Activated CD4-positive, alpha-beta T cell treated with anti-CD3 and anti-CD28 coated beads, Interleukin-2, amount 10 ng/mL, durations not matched to agents 24 days and 14 days (primary cell): ENCODE results near the gene SIT1. TPM values are rescaled to one million over a fixed set of nuclear protein-coding genes. Genes with fewer than 3 reads are reported as not detected.

Experiments used
- DNase-seq: peaks from one replicate; pipeline ENCODE4 v3.0.0; 2022
- H3K27ac Mint-ChIP-seq: one replicate; pipeline ENCODE4 v1.8.0; 2022; ENCODE audit warnings: mild to moderate bottlenecking, mixed read lengths
- H3K27me3 Mint-ChIP-seq: one replicate; pipeline ENCODE4 v1.8.0; 2022; ENCODE audit warnings: mixed read lengths
- H3K36me3 Mint-ChIP-seq: one replicate; pipeline ENCODE4 v1.8.0; 2022; ENCODE audit warnings: low read depth, mild to moderate bottlenecking, mixed read lengths
- H3K4me1 Mint-ChIP-seq: one replicate; pipeline ENCODE4 v1.8.0; 2021; ENCODE audit warnings: mixed read lengths
- H3K4me3 Mint-ChIP-seq: one replicate; pipeline ENCODE4 v1.8.0; 2022; ENCODE audit warnings: mild to moderate bottlenecking, moderate library complexity, mixed read lengths
- H3K9me3 Mint-ChIP-seq: one replicate; pipeline ENCODE4 v1.8.0; 2021; ENCODE audit warnings: mixed read lengths
- intact Hi-C: fragments of 100-400 bp; cut with micrococcal nuclease; formaldehyde crosslinking; loops from one replicate; pipeline ENCODE4 v1.15.1; 2023
- total RNA-seq: library from RNA; stranded (reverse); gene quantifications from 2 replicates; pipeline ENCODE4 v1.2.3, GENCODE V29; 2022

SIT1 gene
- total RNA-seq, 1 donor from 2014 or later, result 81.8 TPM

GRCh38 chr9:35609001-35609819 is 41.5 kb downstream of the SIT1 start:
- no peak for DNase-seq
- Mint-ChIP-seq H3K36me3 (peaks cover 17% of the 10 kb centered on the region), H3K4me1 (peaks cover 21% of the 10 kb centered on the region), H3K4me3 (no peak overlapping the region), H3K27me3 (peaks cover 2% of the 10 kb centered on the region), H3K9me3 (no peaks in the 10 kb centered on the region), H3K27ac (no peak overlapping the region)
- intact Hi-C loops, result no loop called here

GRCh38 chr9:35608221-35608620 is 42.5 kb downstream of the SIT1 start:
- Mint-ChIP-seq H3K4me1 (peaks cover 26% of the 10 kb centered on the region), H3K27ac (no peak overlapping the region)
- intact Hi-C loops, result no loop called here

DNA sequence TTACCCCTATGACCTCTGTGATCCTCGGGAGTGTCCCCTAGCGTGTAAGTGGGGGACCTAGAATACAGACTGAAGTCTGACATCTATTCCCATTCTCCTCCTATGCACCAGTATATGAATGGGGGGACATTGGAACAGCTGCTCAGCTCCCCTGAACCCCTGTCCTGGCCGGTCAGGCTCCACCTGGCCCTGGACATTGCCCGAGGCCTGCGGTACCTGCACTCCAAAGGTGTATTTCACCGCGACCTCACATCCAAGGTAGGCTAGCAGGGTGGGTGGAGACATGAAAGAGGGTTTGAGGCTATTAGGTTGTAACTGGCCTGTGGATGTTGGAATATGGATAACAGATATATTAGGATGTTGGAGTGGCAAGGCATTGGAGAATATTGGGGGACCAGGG is 44.0 kb downstream of the SIT1 start:
- H3K4me3 Mint-ChIP-seq, result peak overlapping the region; percentile 3
- no peak overlapping the region for H3K27ac Mint-ChIP-seq
- H3K36me3 Mint-ChIP-seq, result peaks cover 17% of the 10 kb centered on the region
- H3K9me3 Mint-ChIP-seq, result no peaks in the 10 kb centered on the region
- peaks cover 27% of the 10 kb centered on the region for H3K4me1 Mint-ChIP-seq
- DNase-seq, result no peak
- intact Hi-C loops, result no loop called here
- H3K27me3 Mint-ChIP-seq, result no peaks in the 10 kb centered on the region

More at GRCh38 chr9:35608221-35608620, 42.5 kb downstream of the SIT1 start:
- no peak for DNase-seq
- Mint-ChIP-seq H3K36me3 (peaks cover 17% of the 10 kb centered on the region), H3K9me3 (no peaks in the 10 kb centered on the region), H3K4me3 (no peak overlapping the region), H3K27me3 (no peaks in the 10 kb centered on the region)

- H3K36me3 Mint-ChIP-seq, result peaks cover 17% of the 10 kb centered on the region
Measured at GRCh38 chr9:35606138-35606504, 44.6 kb downstream of the SIT1 start.

DNA sequence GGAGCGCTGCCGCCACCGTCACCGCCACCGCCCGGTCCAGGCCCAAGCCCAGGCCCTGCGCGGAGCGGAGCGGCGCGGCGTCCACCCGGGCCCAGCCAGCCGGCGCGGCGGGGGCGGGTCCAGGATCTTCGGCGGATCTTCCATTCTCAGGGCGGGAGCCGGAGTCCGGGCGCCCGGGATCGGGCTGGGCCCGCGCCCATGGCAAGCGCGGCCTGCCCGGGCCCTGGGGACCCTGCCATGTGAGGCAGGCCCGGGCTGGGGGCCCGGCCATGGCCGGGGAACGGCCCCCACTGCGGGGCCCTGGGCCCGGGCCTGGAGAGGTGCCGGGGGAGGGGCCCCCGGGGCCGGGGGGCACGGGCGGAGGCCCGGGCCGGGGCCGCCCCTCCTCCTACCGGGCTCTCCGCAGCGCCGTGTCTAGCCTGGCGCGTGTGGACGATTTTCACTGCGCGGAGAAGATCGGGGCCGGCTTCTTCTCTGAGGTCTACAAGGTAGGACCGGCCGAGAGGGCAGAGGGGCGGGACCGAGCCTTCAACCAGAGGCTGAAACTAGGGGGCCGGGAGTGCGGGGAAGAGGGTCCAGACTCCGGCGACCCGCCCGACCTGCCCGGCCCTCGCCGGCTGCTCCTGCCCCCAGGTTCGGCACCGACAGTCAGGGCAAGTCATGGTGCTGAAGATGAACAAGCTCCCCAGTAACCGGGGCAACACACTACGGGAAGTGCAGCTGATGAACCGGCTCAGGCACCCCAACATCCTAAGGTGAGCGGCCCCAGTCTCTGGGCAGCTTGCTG is 45.2 kb downstream of the SIT1 start:
- peak; percentile 84 for DNase-seq
- Mint-ChIP-seq H3K27ac (peak overlapping the region; percentile 61), H3K9me3 (no peaks in the 10 kb centered on the region), H3K4me1 (peaks cover 22% of the 10 kb centered on the region), H3K4me3 (peak overlapping the region; percentile 86), H3K36me3 (peaks cover 17% of the 10 kb centered on the region), H3K27me3 (no peaks in the 10 kb centered on the region)
- intact Hi-C loops, result loop anchor here (2.0 kb wide), 1 partner anchor 51 kb away; no protein-coding TSS in a partner anchor

More at GRCh38 chr9:35606138-35606504, 44.6 kb downstream of the SIT1 start:
- Mint-ChIP-seq H3K4me3 (peak overlapping the region; percentile 86), H3K4me1 (peaks cover 22% of the 10 kb centered on the region), H3K9me3 (no peaks in the 10 kb centered on the region), H3K27me3 (no peaks in the 10 kb centered on the region), H3K27ac (peak overlapping the region; percentile 61)
- intact Hi-C loops, result no loop called here
- DNase-seq, result no peak

- Mint-ChIP-seq H3K4me3 (peak within 1 kb of the TSS; percentile 90), H3K36me3 (peaks cover 15% of the 10 kb centered on the region), H3K9me3 (no peaks in the 10 kb centered on the region), H3K27ac (peak within 1 kb of the TSS; percentile 96), H3K27me3 (no peaks in the 10 kb centered on the region), H3K4me1 (peaks cover 22% of the 10 kb centered on the region)
- intact Hi-C loops, result loop anchor here (1.0 to 5.0 kb wide), 10 partner anchors 15 to 507 kb away; partner anchors contain the start of genes CREB3, FAM221B, GBA2 and PIGO
- peak; percentile 96 for DNase-seq
Measured at GRCh38 chr9:35604578-35605350, 46.0 kb downstream of the SIT1 start, which contains the start of gene TESK1. Gene TESK1, plus strand, starts transcription at chr9:35605262. Its CDS starts 358 bp downstream, at chr9:35605620.

DNA sequence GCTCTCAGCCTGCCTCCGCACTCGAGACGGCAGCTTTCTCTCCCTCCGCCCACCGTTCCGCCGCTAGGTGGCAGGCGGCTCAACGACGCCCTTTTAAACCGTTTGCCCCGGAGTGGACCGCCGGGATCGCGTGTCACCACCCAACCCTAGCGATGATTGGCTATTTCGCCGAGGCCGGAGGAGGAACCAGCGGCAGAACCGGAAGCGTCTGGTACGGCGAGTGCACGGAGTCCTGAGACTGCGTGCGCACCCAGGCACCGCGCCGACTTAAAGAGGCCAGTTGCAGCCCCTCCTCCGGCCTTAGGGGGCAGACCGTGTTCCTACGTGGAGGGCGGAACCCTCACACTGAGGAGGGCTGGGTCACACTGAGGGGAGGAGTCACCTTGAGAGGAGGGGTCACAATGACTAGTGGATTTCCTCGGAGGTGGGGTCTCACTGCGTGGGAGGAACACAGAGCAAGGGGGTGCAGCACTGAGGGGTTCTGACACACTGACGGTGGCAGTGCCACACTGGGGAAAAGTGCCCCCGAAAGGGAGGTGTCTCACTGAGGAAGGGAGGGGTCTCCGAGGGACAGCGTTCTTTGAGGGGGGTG is 46.6 kb downstream of the SIT1 start:
- DNase-seq, result peak; percentile 100
- H3K27ac Mint-ChIP-seq, result peak overlapping the region; percentile 96
- H3K27me3 Mint-ChIP-seq, result no peaks in the 10 kb centered on the region
- peaks cover 22% of the 10 kb centered on the region for H3K4me1 Mint-ChIP-seq
- no peaks in the 10 kb centered on the region for H3K9me3 Mint-ChIP-seq
- H3K36me3 Mint-ChIP-seq, result peaks cover 15% of the 10 kb centered on the region
- H3K4me3 Mint-ChIP-seq, result peak overlapping the region; percentile 90
- intact Hi-C loops, result loop anchor here (1.0 to 5.0 kb wide), 10 partner anchors 15 to 507 kb away; partner anchors contain the start of genes CREB3, FAM221B, GBA2 and PIGO

- DNase-seq, result no peak
- H3K36me3 Mint-ChIP-seq, result peaks cover 11% of the 10 kb centered on the region
- intact Hi-C loops, result loop anchor here (5.0 kb wide), 3 partner anchors 144 to 506 kb away; partner anchors contain the start of genes FAM221B, GBA2, PIGO and RGP1
- peaks cover 22% of the 10 kb centered on the region for H3K4me1 Mint-ChIP-seq
- H3K4me3 Mint-ChIP-seq, result peak overlapping the region; percentile 90
- no peaks in the 10 kb centered on the region for H3K27me3 Mint-ChIP-seq
- peak overlapping the region; percentile 96 for H3K27ac Mint-ChIP-seq
- no peaks in the 10 kb centered on the region for H3K9me3 Mint-ChIP-seq
Measured at GRCh38 chr9:35603506-35603985, 47.2 kb downstream of the SIT1 start.

GRCh38 chr9:35599763-35600604 is 50.7 kb downstream of the SIT1 start:
- Mint-ChIP-seq H3K4me3 (no peak overlapping the region), H3K9me3 (peaks cover 5% of the 10 kb centered on the region), H3K36me3 (no peaks in the 10 kb centered on the region), H3K27ac (no peak overlapping the region), H3K4me1 (peaks cover 12% of the 10 kb centered on the region), H3K27me3 (no peaks in the 10 kb centered on the region)
- peak; percentile 58 for DNase-seq
- intact Hi-C loops, result loop anchor here (5.0 kb wide), 3 partner anchors 147 to 503 kb away; partner anchors contain the start of genes FAM221B, GBA2, PIGO and RGP1

Other genes starting within 250 kb of the SIT1 start
- 6.9 and 7.9 TPM in 2 replicates for gene RUSC2, start 160.8 kb downstream of the SIT1 start, total RNA-seq
- 48.7 and 52.9 TPM in 2 replicates for gene TESK1, start 45.7 kb downstream of the SIT1 start, total RNA-seq
- 8.1 and 9.0 TPM in 2 replicates for gene CD72, start 32.5 kb downstream of the SIT1 start, total RNA-seq
- gene RMRP, start 7.1 kb upstream of the SIT1 start, total RNA-seq, result 5,949 and 6,301 TPM in 2 replicates
- 20.8 and 21.8 TPM in 2 replicates for gene CCDC107, start 7.4 kb upstream of the SIT1 start, total RNA-seq
- 9.9 and 10.8 TPM in 2 replicates for gene ARHGEF39, start 14.3 kb upstream of the SIT1 start, total RNA-seq
- 0.52 and 0.82 TPM in 2 replicates for gene CA9, start 23.0 kb upstream of the SIT1 start, total RNA-seq
- 3.6 and 3.8 TPM in 2 replicates for gene TPM2, start 39.0 kb upstream of the SIT1 start, total RNA-seq
- 220 and 243 TPM in 2 replicates for gene TLN1, start 81.3 kb upstream of the SIT1 start, total RNA-seq
- gene CREB3, start 81.7 kb upstream of the SIT1 start, total RNA-seq, result 27.0 and 27.6 TPM in 2 replicates
- gene GBA2, start 98.3 kb upstream of the SIT1 start, total RNA-seq, result 46.7 and 50.1 TPM in 2 replicates
- 16.3 and 16.7 TPM in 2 replicates for gene RGP1, start 98.4 kb upstream of the SIT1 start, total RNA-seq
- 0.88 TPM in 1 of 2 replicates, not detected in the other for gene MSMP, start 103.3 kb upstream of the SIT1 start, total RNA-seq
- gene NPR2, start 140.7 kb upstream of the SIT1 start, total RNA-seq, result 11.3 and 15.4 TPM in 2 replicates
- gene SPAG8, start 161.3 kb upstream of the SIT1 start, total RNA-seq, result 0.21 and 0.52 TPM in 2 replicates
- gene HINT2, start 164.1 kb upstream of the SIT1 start, total RNA-seq, result 42.3 and 42.5 TPM in 2 replicates
- gene FAM221B, start 177.8 kb upstream of the SIT1 start, total RNA-seq, result not detected in 2 replicates
- 2.0 and 2.3 TPM in 2 replicates for gene TMEM8B, start 178.3 kb upstream of the SIT1 start, total RNA-seq
- gene OR13J1, start 219.5 kb upstream of the SIT1 start, total RNA-seq, result not detected in 2 replicates